Immature natural killer cell (primary cell): ENCODE results near the gene DVL3. TPM values are rescaled to one million over a fixed set of nuclear protein-coding genes. Genes with fewer than 3 reads are reported as not detected.

Experiments
- DNase-seq, 3 donors: peaks; one replicate each; pipeline ENCODE4 v3.0.0; 2022; ENCODE audit warnings: mixed read lengths in 1 of 3
- H3K27ac Mint-ChIP-seq, 6 donors: one replicate each; pipeline ENCODE4 v1.8.0; 2020; ENCODE audit warnings: mixed read lengths in 6 of 6, mild to moderate bottlenecking in 5 of 6, inconsistent platforms in 4 of 6, moderate library complexity in 3 of 6
- H3K27me3 Mint-ChIP-seq, 3 donors: one replicate each; pipeline ENCODE4 v1.8.0; 2020 to 2021; ENCODE audit warnings: low read depth in 3 of 3, mild to moderate bottlenecking in 3 of 3, mixed read lengths in 3 of 3, moderate library complexity in 3 of 3, inconsistent platforms in 1 of 3
- H3K36me3 Mint-ChIP-seq, 3 donors: one replicate each; pipeline ENCODE4 v1.8.0; 2020; ENCODE audit warnings: mixed read lengths in 3 of 3, inconsistent platforms in 2 of 3, mild to moderate bottlenecking in 2 of 3
- H3K4me1 Mint-ChIP-seq, 2 donors: one replicate each; pipeline ENCODE4 v1.8.0; 2020; ENCODE audit warnings: inconsistent platforms in 2 of 2, mild to moderate bottlenecking in 2 of 2, mixed read lengths in 2 of 2, moderate library complexity in 1 of 2
- H3K4me3 Mint-ChIP-seq, 5 donors: one replicate each; pipeline ENCODE4 v1.8.0; 2020; ENCODE audit warnings: mild to moderate bottlenecking in 5 of 5, mixed read lengths in 5 of 5, inconsistent platforms in 3 of 5, moderate library complexity in 3 of 5
- H3K9me3 Mint-ChIP-seq, 6 donors: one replicate each; pipeline ENCODE4 v1.8.0; 2020; ENCODE audit warnings: mild to moderate bottlenecking in 6 of 6, mixed read lengths in 6 of 6, inconsistent platforms in 4 of 6, moderate library complexity in 3 of 6
- polyA plus RNA-seq, 3 donors: library from polyadenylated mRNA; unstranded; fragments of 300-500 nt; fragmentation: Illumina TruSeq; gene quantifications; one replicate each; pipeline ENCODE4 v1.2.3, GENCODE V29; 2021

The DVL3 gene
- polyA plus RNA-seq, 3 donors from 2014 or later, result 12.7 to 13.4 (median 13.2) TPM

GRCh38 chr3:184175506-184175905, 20.3 kb downstream of the DVL3 start:
- peaks cover 37 to 53% of the 10 kb centered on the region in 2 donors for H3K4me1 Mint-ChIP-seq
- DNase-seq, result no peak
- no peaks in the 10 kb centered on the region for H3K9me3 Mint-ChIP-seq
- H3K4me3 Mint-ChIP-seq, result peak overlapping the region; percentile 90 to 95 (median 92)
- peaks cover 0 to 6% (median 5%) of the 10 kb centered on the region in 3 donors for H3K27me3 Mint-ChIP-seq
- H3K36me3 Mint-ChIP-seq, result peaks cover 0 to 26% (median 7%) of the 10 kb centered on the region in 3 donors
- H3K27ac Mint-ChIP-seq, result peak overlapping the region; percentile 50 to 91 (median 79)

GRCh38 chr3:184175981-184176376, 20.8 kb downstream of the DVL3 start:
- H3K36me3 Mint-ChIP-seq, result peaks cover 3 to 29% (median 5%) of the 10 kb centered on the region in 3 donors

GRCh38 chr3:184176377-184177330, 21.5 kb downstream of the DVL3 start:
- DNase-seq, result no peak
- Mint-ChIP-seq H3K27me3 (peaks cover 0 to 6% (median 5%) of the 10 kb centered on the region in 3 donors), H3K4me1 (peaks cover 37 to 53% of the 10 kb centered on the region in 2 donors), H3K4me3 (peak overlapping the region; percentile 49 to 95 (median 90)), H3K36me3 (peaks cover 0 to 29% (median 7%) of the 10 kb centered on the region in 3 donors), H3K9me3 (no peaks in the 10 kb centered on the region), H3K27ac (no peak overlapping the region)

More at GRCh38 chr3:184175981-184176376, 20.8 kb downstream of the DVL3 start:
- Mint-ChIP-seq H3K27ac (peak overlapping the region in 5 of 6 donors; percentile 50 to 91 (median 83)), H3K4me1 (peaks cover 37 to 53% of the 10 kb centered on the region in 2 donors), H3K27me3 (peaks cover 0 to 6% (median 5%) of the 10 kb centered on the region in 3 donors), H3K4me3 (peak overlapping the region; percentile 90 to 95 (median 92)), H3K9me3 (no peaks in the 10 kb centered on the region)
- no peak for DNase-seq

- Mint-ChIP-seq H3K4me3 (peak overlapping the region in 2 of 5 donors; percentile 7 to 95), H3K27me3 (peaks cover 0 to 6% (median 5%) of the 10 kb centered on the region in 3 donors), H3K36me3 (peaks cover 0 to 33% (median 10%) of the 10 kb centered on the region in 3 donors), H3K27ac (no peak overlapping the region), H3K4me1 (peaks cover 37 to 53% of the 10 kb centered on the region in 2 donors), H3K9me3 (no peaks in the 10 kb centered on the region)
- DNase-seq, result no peak
Observed at GRCh38 chr3:184177331-184177731, 22.2 kb downstream of the DVL3 start.

- Mint-ChIP-seq H3K27ac (peak overlapping the region in 1 of 6 donors; percentile 49), H3K4me3 (no peak overlapping the region), H3K4me1 (peaks cover 37 to 51% of the 10 kb centered on the region in 2 donors), H3K36me3 (peaks cover under 1 to 35% (median 14%) of the 10 kb centered on the region in 3 donors), H3K27me3 (peaks cover 0 to 6% (median 5%) of the 10 kb centered on the region in 3 donors), H3K9me3 (no peaks in the 10 kb centered on the region)
- no peak for DNase-seq
Observed at GRCh38 chr3:184177767-184178306, 22.7 kb downstream of the DVL3 start.

GRCh38 chr3:184178521-184179138, 23.5 kb downstream of the DVL3 start:
- H3K4me3 Mint-ChIP-seq, result no peak overlapping the region
- peak overlapping the region in 1 of 6 donors; percentile 49 for H3K27ac Mint-ChIP-seq
- peaks cover 0 to 6% (median 5%) of the 10 kb centered on the region in 3 donors for H3K27me3 Mint-ChIP-seq
- no peaks in the 10 kb centered on the region for H3K9me3 Mint-ChIP-seq
- H3K4me1 Mint-ChIP-seq, result peaks cover 37 to 48% of the 10 kb centered on the region in 2 donors
- H3K36me3 Mint-ChIP-seq, result peaks cover 7 to 38% (median 17%) of the 10 kb centered on the region in 3 donors
- no peak for DNase-seq

GRCh38 chr3:184180165-184180564, 25.0 kb downstream of the DVL3 start:
- DNase-seq, result no peak
- Mint-ChIP-seq H3K4me3 (no peak overlapping the region), H3K9me3 (no peaks in the 10 kb centered on the region), H3K27me3 (peaks cover 0 to 2% (median 0%) of the 10 kb centered on the region in 3 donors), H3K4me1 (peaks cover 32 to 45% of the 10 kb centered on the region in 2 donors), H3K36me3 (peaks cover 7 to 44% (median 17%) of the 10 kb centered on the region in 3 donors), H3K27ac (no peak overlapping the region)

GRCh38 chr3:184181596-184181995, 26.4 kb downstream of the DVL3 start:
- Mint-ChIP-seq H3K9me3 (no peaks in the 10 kb centered on the region), H3K27me3 (peaks cover 5 to 9% (median 6%) of the 10 kb centered on the region in 3 donors), H3K27ac (no peak overlapping the region), H3K4me3 (no peak overlapping the region), H3K4me1 (peaks cover 31 to 43% of the 10 kb centered on the region in 2 donors), H3K36me3 (peaks cover 7 to 44% (median 17%) of the 10 kb centered on the region in 3 donors)
- no peak for DNase-seq

- H3K27ac Mint-ChIP-seq, result peak overlapping the region in 1 of 6 donors; percentile 40
- no peaks in the 10 kb centered on the region for H3K9me3 Mint-ChIP-seq
- no peak for DNase-seq
- H3K27me3 Mint-ChIP-seq, result peaks cover 5 to 10% (median 8%) of the 10 kb centered on the region in 3 donors
- no peak overlapping the region for H3K4me3 Mint-ChIP-seq
- peaks cover 33 to 41% of the 10 kb centered on the region in 2 donors for H3K4me1 Mint-ChIP-seq
- peaks cover 7 to 42% (median 17%) of the 10 kb centered on the region in 3 donors for H3K36me3 Mint-ChIP-seq
Observed at GRCh38 chr3:184183679-184184078, 28.5 kb downstream of the DVL3 start.

GRCh38 chr3:184184546-184185230, 29.5 kb downstream of the DVL3 start:
- H3K9me3 Mint-ChIP-seq, result no peaks in the 10 kb centered on the region

GRCh38 chr3:184185461-184186183, 30.4 kb downstream of the DVL3 start:
- Mint-ChIP-seq H3K4me3 (peak overlapping the region; percentile 96 to 99 (median 97)), H3K36me3 (peaks cover 10 to 42% (median 21%) of the 10 kb centered on the region in 3 donors)

More at GRCh38 chr3:184184546-184185230, 29.5 kb downstream of the DVL3 start:
- Mint-ChIP-seq H3K4me3 (peak overlapping the region; percentile 96 to 99 (median 97)), H3K27ac (peak overlapping the region; percentile 67 to 99 (median 92)), H3K27me3 (peaks cover 5 to 10% (median 8%) of the 10 kb centered on the region in 3 donors), H3K36me3 (peaks cover 7 to 42% (median 17%) of the 10 kb centered on the region in 3 donors), H3K4me1 (peaks cover 34 to 41% of the 10 kb centered on the region in 2 donors)
- DNase-seq, result no peak

GRCh38 chr3:184186184-184186901, 31.2 kb downstream of the DVL3 start, which contains the start of gene ABCF3:
TSS of gene ABCF3 (plus strand) at chr3:184186199. CDS start at chr3:184186208, 9 bp downstream.
- DNase-seq, result no peak
- H3K4me1 Mint-ChIP-seq, result peaks cover 37 to 48% of the 10 kb centered on the region in 2 donors
- peaks cover 5 to 10% (median 8%) of the 10 kb centered on the region in 3 donors for H3K27me3 Mint-ChIP-seq
- H3K4me3 Mint-ChIP-seq, result peak within 1 kb of the TSS; percentile 96 to 99 (median 97)
- peaks cover 10 to 42% (median 16%) of the 10 kb centered on the region in 3 donors for H3K36me3 Mint-ChIP-seq
- H3K9me3 Mint-ChIP-seq, result no peaks in the 10 kb centered on the region
- H3K27ac Mint-ChIP-seq, result peak within 1 kb of the TSS; percentile 89 to 99 (median 96)

More at GRCh38 chr3:184185461-184186183, 30.4 kb downstream of the DVL3 start:
- Mint-ChIP-seq H3K27ac (peak overlapping the region; percentile 89 to 99 (median 96)), H3K27me3 (peaks cover 5 to 10% (median 8%) of the 10 kb centered on the region in 3 donors), H3K9me3 (no peaks in the 10 kb centered on the region), H3K4me1 (peaks cover 37 to 48% of the 10 kb centered on the region in 2 donors)
- peak; percentile 99 to 100 (median 100) for DNase-seq
